22Rv1 (cell line): ENCODE measurements around the gene SYNE1.

Experiments used
- H3K27ac ChIP-seq: fragments of 450-650 bp; 2 replicates; pipeline ENCODE4 v1.5.1; 2017
- ZFX ChIP-seq: fragments of 450-650 bp; IDR thresholded peaks from 2 replicates; pipeline ENCODE4 v1.6.1; 2017; ENCODE audit warnings: antibody characterized with exemption, borderline replicate concordance
- TF ChIP-seq, protein P1 (sequence below): fragments of 450-650 bp; IDR thresholded peaks from 2 replicates; pipeline ENCODE4 v1.5.1; 2017; ENCODE audit warnings: mild to moderate bottlenecking

The SYNE1 gene

DNA sequence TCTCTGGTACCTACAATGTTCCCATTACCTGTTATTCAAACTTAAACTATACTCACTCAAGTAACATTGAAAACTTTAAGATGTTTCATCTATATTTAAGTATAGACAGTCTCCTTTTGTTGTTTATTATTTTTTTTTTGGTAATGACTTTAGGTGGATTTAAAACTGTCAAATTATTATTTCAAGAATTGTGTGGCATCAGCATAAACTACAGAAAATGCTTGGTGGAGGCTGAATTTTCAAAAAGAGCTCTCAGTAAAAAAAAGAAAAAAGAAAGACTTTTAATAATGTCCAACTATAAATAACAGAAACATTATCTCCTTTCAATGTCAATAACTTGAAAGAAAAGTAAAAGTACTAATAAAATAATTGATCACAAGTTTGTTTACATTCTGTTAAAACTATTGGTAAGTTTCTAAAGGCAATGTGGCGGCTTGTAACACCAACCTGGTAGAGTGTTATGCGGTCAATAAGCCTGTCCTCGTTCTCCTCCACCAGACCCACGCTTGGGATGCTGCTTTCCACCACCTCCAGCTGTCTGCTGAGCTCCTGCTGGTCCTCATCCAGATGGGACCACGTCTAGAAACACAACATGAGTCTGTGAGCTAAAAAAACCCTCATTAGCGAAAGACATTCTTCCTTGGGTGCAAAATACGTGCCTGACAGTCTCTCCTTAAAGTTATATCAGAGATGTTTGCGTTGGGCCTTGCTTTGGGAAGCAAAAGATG, 400.6 kb downstream of the SYNE1 start:
- H3K27ac ChIP-seq = no peak overlapping the region
- TF ChIP-seq, protein P1, sequence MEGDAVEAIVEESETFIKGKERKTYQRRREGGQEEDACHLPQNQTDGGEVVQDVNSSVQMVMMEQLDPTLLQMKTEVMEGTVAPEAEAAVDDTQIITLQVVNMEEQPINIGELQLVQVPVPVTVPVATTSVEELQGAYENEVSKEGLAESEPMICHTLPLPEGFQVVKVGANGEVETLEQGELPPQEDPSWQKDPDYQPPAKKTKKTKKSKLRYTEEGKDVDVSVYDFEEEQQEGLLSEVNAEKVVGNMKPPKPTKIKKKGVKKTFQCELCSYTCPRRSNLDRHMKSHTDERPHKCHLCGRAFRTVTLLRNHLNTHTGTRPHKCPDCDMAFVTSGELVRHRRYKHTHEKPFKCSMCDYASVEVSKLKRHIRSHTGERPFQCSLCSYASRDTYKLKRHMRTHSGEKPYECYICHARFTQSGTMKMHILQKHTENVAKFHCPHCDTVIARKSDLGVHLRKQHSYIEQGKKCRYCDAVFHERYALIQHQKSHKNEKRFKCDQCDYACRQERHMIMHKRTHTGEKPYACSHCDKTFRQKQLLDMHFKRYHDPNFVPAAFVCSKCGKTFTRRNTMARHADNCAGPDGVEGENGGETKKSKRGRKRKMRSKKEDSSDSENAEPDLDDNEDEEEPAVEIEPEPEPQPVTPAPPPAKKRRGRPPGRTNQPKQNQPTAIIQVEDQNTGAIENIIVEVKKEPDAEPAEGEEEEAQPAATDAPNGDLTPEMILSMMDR = no peak
- no peak for TF ChIP-seq ZFX

DNA sequence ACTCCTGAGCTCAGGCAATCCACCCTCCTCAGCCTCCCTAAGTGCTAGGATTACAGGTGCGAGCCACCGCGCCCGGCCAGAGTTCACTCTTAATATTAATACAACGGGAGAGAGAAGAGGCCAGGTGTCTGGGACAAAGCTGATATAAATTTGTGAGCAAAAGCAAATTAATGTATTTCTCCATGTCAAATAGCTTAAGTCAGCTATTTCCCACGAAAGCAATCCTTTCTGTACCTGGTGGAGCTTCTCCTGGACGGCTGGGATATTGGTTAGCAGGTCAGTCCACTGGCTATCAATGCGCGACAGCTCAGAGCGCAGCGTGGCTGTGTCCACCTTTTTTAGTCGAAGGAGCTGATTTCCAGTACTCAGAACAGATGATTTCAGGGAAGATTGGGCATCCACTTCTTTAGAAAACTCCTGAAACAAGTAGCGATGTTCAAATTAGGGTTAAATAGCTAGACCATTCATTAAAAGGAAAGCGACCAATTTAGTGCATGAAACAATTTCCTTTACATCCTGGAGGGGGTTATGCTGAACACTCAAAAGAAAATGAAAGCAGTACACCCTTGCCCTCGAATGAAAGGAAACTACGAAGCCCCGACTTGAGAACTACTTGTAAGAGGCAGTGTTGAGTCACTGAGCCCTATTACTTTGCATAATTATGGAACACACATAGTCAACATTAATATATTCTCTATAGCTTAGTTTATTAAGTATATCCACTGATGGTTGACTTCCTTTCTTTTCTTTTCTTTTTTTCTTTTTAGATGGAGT, 403.4 kb downstream of the SYNE1 start:
- no peak for TF ChIP-seq ZFX
- TF ChIP-seq, protein P1 = no peak
- no peak overlapping the region for H3K27ac ChIP-seq

DNA sequence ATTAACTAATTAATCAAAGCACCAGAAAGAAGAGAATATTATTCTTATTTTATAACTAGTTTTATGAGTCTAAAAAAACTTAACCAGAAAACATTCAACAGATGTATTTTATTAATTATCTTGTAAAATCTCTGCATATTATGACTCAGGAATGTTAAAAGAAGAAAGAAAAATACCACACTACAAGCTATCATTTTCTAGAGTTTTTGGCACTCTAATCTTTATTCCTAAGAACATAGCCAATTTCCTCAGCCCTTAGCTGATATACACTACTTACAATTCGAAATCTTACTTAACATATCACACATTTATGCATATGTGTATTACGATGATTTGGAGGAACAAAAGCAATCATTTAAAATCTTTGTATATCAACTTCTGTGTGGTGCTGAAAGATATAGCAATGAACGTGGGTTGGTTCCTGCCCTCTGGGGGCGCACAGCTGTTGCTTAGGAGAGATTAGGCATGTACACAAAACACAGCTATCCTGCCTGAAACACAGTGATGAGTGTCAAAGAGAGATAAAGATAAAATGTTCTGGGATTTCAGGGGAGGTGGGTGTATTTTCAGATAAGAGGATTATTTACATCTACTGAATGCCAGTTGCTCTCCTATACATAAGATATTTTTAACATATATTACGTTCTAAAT, 404.5 kb downstream of the SYNE1 start:
- no peak overlapping the region for H3K27ac ChIP-seq
- TF ChIP-seq ZFX = no peak
- TF ChIP-seq, protein P1 = no peak

DNA sequence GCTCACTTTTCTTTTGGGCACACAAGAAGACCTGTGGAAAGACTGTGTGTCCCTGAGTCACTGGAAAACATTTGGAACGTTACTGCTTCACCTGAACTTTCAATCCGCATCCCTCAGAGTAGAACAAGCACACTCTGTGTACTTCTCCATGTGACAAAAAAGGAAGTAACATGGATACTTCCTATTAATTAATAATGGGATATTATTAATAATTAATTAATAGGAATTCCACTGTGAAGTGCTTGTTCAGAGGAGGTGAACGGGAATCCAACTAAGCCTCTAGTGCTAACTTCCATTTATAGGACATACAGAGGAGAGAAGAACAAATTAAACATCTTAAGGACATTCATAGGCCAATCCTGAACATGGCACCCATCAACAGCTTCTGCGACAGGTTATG, 407.8 kb downstream of the SYNE1 start:
- TF ChIP-seq ZFX = no peak
- TF ChIP-seq, protein P1 = no peak
- no peak overlapping the region for H3K27ac ChIP-seq

DNA sequence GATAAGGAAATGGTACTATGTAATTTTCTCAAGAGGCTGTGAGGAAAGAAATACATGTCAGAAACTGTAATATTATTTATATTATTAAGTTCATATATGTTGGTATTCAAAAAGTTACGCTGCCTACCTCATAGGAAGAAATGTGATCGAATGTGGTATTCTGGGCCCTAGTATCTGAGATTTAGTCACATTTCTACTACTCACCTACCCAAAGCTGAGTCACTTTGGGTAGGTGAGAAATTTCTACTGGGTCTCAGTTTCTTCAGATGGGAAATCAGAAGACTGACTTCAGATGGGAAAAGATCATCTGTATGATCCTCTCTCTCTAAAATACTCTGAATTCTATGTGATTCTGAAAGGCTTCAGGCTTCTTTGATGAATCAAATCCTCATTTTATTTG, 411.0 kb downstream of the SYNE1 start:
- H3K27ac ChIP-seq = no peak overlapping the region
- TF ChIP-seq, protein P1 = no peak
- no peak for TF ChIP-seq ZFX

DNA sequence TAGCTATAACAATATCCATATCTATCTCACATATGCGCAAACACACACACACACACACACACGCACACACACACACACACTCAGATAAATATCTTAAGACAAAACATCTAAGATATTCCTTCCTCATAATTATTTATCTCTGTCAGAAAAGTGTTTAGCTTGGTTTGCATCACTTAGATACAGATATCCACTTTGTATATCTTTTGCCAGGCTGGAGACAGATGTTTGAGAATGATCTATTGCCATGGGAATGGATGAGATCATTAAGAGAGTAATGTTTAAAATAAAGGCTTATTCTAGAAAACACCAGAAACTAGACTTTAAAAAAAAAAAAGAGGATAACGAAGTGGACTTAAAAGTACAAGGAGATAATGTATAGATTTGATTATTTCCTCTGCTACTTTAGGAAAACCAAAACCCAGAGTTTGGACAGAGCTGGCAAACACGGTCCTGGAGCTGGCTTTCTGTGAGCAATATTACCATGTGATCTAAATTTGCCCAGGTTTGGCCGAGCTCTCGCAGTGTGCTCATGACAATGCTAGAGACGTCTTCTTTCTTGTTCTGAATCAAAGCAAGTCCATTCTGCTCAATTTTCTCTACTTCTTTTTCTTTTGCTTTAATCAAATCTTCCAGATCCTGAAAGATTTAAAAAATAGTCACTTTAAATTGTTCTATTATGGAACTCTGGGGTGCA, 411.8 kb downstream of the SYNE1 start:
- TF ChIP-seq ZFX = no peak
- TF ChIP-seq, protein P1 = no peak
- no peak overlapping the region for H3K27ac ChIP-seq
